Midbrain (tissue), 1 donor: ENCODE results near the gene CPO.

Experiments
- DNase-seq: peaks from one replicate; lab custom pipeline; 2025; lab: John Stamatoyannopoulos, UW

The CPO gene

DNA sequence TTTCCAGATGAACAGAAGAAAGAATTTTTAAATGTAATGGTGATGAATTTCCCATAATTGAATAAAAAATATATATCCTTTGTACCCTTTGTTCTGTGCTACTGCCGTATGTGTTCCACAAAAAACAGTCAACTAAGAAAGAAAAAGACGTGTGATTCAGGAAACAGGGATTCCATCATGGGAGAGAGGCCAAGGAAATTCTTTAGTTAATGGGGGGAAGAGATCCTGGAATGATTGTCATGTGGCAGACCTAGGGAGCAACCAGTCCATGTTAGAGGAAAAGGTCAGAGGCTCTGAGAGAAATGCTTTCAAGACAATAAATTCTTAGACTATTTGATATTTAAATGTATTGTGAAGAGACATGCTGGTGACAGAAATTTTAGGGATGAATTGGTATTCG lies 76.6 kb downstream of the CPO start:
- DNase-seq: no peak
